IPS-18a (cell line): Measurements from ENCODE around the gene IGSF9B.

ENCODE experiments used
- H3K27ac ChIP-seq: one replicate; pipeline ENCODE4 v1.5.1; 2013; ENCODE audit warnings: low read length
- H3K27me3 ChIP-seq: one replicate; pipeline ENCODE4 v1.6.1; 2013; ENCODE audit warnings: mild to moderate bottlenecking, low read length; ENCODE audit not compliant: control insufficient read depth, insufficient read depth
- H3K36me3 ChIP-seq: one replicate; pipeline ENCODE4 v1.6.1; 2013; ENCODE audit warnings: low read depth, low read length; ENCODE audit not compliant: control insufficient read depth
- H3K4me1 ChIP-seq: one replicate; pipeline ENCODE4 v1.6.1; 2013; ENCODE audit warnings: low read depth, low read length; ENCODE audit not compliant: control insufficient read depth
- H3K4me3 ChIP-seq: one replicate; pipeline ENCODE4 v1.5.1; 2013; ENCODE audit warnings: low read length
- H3K9ac ChIP-seq: one replicate; pipeline ENCODE4 v1.6.1; 2013; ENCODE audit warnings: mild to moderate bottlenecking, low read length, moderate library complexity
- H3K9me3 ChIP-seq: one replicate; pipeline ENCODE4 v1.6.1; 2013; ENCODE audit warnings: low read depth, low read length; ENCODE audit not compliant: control insufficient read depth

Gene IGSF9B

DNA sequence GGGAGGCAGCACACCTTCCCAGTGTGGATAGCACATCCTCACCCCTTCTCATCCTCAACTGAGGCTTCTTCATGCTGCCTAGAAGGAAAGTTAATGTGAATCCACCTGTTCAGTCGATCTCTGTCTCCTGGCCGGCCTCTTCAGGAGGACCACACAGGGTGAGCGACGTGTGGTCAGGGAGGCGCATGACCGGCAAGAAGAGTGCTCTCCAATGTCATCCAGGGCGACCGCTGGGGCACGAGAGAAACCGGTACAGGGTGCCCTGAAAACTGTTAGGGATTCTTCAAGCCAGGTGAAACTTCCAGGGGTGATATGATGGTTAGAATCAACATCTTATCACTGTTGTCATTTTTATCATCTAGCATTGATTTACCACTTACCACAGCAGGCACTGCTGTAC lies 43.0 kb downstream of the IGSF9B start:
- H3K27ac ChIP-seq = no peak overlapping the region
- H3K4me3 ChIP-seq = no peak overlapping the region
- H3K4me1 ChIP-seq = peaks cover 4% of the 10 kb centered on the region
- H3K27me3 ChIP-seq = no peaks in the 10 kb centered on the region
- peaks cover 40% of the 10 kb centered on the region for H3K36me3 ChIP-seq
- no peak overlapping the region for H3K9ac ChIP-seq
- H3K9me3 ChIP-seq = no peaks in the 10 kb centered on the region

DNA sequence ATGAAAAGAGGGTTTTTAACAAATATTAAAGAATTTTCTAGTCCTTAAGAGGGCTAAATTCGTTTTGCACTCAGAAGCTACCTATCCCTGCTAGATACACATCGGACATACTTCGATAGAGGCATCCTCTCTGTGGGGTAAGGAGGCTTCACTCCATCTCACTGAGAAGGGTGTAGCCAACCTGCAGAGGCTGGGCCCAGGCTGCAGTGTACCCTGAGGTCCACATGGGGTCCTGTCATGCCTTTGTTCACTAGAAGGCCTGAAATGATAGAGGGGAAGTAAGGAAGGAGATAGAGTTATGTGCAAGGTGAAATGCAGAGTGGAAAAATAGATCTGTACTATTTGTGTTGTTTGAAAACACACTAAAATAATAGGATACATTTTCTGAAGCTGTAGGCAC lies 45.6 kb downstream of the IGSF9B start:
- H3K4me3 ChIP-seq = no peak overlapping the region
- H3K27me3 ChIP-seq = no peaks in the 10 kb centered on the region
- H3K36me3 ChIP-seq = peaks cover 53% of the 10 kb centered on the region
- H3K9ac ChIP-seq = no peak overlapping the region
- H3K9me3 ChIP-seq = no peaks in the 10 kb centered on the region
- H3K4me1 ChIP-seq = no peaks in the 10 kb centered on the region
- H3K27ac ChIP-seq = no peak overlapping the region

DNA sequence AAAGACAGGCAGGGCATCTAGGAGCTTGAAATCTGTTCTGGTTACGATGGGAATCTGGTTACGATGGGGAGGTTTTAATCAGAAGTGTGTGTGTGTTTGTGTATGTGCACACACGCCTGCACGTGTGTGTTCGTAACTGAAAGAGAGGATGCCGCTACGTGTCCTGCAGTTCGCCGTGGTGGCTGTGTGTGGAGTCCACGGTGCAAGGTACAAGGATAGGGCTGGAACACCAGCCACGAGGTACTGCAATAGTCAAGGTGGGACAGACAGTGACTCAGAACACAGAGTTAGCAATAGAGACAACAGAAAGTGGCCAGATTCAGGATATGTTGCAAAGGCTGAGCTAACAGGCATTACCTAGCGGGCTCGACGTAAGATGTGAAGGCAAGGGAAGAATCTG lies 46.7 kb downstream of the IGSF9B start:
- H3K4me1 ChIP-seq = no peaks in the 10 kb centered on the region
- no peaks in the 10 kb centered on the region for H3K27me3 ChIP-seq
- H3K27ac ChIP-seq = no peak overlapping the region
- H3K9ac ChIP-seq = no peak overlapping the region
- peaks cover 53% of the 10 kb centered on the region for H3K36me3 ChIP-seq
- H3K4me3 ChIP-seq = no peak overlapping the region
- no peaks in the 10 kb centered on the region for H3K9me3 ChIP-seq

DNA sequence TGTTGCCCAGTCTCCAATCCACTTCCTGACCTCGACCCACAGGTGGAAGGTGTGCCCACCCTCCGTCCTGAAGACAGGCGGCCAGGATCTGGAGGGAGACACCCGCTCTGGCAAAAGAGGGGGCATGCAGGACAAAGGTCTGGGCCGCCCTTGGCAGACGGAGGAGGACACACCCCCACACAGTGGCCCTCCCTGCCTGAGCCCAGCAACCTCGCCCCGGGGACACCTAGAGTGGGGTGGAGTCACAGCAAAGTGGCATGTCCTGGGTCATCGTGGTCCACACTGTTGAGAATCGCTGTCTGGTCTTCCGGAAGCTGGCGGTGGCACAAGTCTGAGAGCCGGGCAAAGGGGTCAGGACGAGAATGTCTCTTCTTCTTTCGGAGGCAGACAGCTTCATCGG lies 47.9 kb downstream of the IGSF9B start:
- Histone ChIP-seq H3K4me1 (no peaks in the 10 kb centered on the region), H3K4me3 (no peak overlapping the region), H3K27me3 (no peaks in the 10 kb centered on the region), H3K9ac (no peak overlapping the region), H3K36me3 (peaks cover 49% of the 10 kb centered on the region), H3K9me3 (no peaks in the 10 kb centered on the region), H3K27ac (no peak overlapping the region)

DNA sequence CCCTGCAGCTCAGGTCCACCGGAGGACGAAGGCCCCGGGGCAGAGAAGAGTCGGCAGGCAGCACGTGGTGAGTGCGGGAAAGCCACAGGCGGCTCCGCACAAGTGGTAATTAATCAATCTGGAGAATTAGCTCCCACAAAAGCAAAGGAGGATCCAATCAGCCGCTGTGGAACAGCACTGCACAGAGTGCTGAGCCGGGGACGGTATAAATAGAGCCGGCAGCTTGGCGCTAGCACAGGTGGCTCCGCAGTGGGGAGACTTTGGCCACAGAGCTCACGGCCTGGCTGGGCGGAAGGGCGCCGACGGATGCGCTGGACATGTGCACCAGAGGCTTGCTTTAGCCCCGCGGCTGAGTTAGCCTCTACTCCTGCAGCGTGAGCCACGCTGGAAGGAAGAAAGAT lies 48.9 kb downstream of the IGSF9B start:
- Histone ChIP-seq H3K9me3 (no peaks in the 10 kb centered on the region), H3K36me3 (peaks cover 45% of the 10 kb centered on the region), H3K9ac (no peak overlapping the region), H3K27ac (no peak overlapping the region), H3K4me3 (no peak overlapping the region), H3K4me1 (no peaks in the 10 kb centered on the region), H3K27me3 (no peaks in the 10 kb centered on the region)

DNA sequence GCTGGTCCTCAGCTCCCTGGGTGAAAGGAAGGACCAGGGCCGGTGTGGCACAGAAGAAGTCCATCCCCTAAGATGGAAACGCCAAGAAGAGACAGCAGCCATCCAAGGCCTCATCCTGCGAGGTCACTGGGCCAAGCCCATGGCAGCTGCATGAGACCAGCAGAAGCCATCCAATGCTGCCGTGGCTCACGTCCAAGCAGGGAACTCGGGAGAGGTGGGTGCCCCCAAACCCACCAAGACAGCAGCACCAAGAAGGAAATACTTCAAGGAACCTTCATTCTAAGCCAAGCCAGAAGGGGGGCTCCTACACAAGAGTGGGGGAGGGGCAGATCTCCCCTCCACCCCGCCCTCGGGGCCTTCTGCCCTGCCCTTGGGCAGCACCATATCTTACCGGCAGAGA lies 49.6 kb downstream of the IGSF9B start:
- Histone ChIP-seq H3K9me3 (no peaks in the 10 kb centered on the region), H3K9ac (no peak overlapping the region), H3K36me3 (peaks cover 45% of the 10 kb centered on the region), H3K4me1 (no peaks in the 10 kb centered on the region), H3K27ac (no peak overlapping the region), H3K27me3 (no peaks in the 10 kb centered on the region), H3K4me3 (no peak overlapping the region)

DNA sequence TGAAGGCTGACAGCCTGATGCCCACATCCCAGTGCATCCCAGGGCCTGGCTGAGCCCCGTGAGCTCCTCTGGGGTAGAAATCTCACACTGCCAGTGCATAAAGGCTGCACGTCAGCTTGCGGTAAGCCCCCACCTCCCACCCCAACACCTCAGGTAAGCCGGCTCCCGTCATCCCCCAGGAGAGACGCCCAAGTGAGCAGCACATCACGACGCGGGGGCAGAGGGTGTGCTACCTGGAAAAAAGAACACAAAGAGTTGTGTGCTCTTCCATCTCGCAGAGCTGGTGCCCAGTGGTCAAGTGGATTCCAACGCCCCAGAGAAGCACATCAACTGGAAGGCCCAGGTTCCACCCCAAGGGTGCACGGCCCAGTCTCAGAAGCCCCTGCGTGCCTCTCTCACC lies 50.0 kb downstream of the IGSF9B start:
- Histone ChIP-seq H3K36me3 (peaks cover 45% of the 10 kb centered on the region), H3K9me3 (no peaks in the 10 kb centered on the region), H3K9ac (no peak overlapping the region)

DNA sequence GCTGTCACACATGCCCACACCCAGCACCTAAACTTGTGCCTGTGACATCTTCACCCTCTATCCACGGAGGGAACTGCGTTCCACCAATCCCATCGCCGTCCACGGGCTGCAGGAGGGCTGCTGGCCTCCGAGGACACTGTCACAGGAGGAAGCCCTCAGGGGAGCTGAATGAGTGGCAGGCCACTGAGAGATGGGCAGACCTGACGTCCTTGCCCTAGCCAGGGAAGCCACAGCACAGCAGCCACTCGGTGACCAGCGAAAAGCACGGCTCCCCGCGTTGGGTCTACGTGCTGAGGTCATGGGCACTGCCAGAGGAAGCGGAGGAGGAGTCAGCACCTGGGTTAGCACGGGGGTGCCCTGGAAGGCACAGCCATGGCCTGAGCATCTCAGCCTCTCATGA lies 50.5 kb downstream of the IGSF9B start:
- no peaks in the 10 kb centered on the region for H3K9me3 ChIP-seq
- no peak overlapping the region for H3K4me3 ChIP-seq
- peaks cover 40% of the 10 kb centered on the region for H3K36me3 ChIP-seq
- H3K27me3 ChIP-seq = no peaks in the 10 kb centered on the region
- no peak overlapping the region for H3K9ac ChIP-seq
- no peak overlapping the region for H3K27ac ChIP-seq
- H3K4me1 ChIP-seq = no peaks in the 10 kb centered on the region

More for the DNA sequence above, 50.0 kb downstream of the IGSF9B start:
- Histone ChIP-seq H3K4me1 (no peaks in the 10 kb centered on the region), H3K27me3 (no peaks in the 10 kb centered on the region), H3K4me3 (no peak overlapping the region), H3K27ac (no peak overlapping the region)

DNA sequence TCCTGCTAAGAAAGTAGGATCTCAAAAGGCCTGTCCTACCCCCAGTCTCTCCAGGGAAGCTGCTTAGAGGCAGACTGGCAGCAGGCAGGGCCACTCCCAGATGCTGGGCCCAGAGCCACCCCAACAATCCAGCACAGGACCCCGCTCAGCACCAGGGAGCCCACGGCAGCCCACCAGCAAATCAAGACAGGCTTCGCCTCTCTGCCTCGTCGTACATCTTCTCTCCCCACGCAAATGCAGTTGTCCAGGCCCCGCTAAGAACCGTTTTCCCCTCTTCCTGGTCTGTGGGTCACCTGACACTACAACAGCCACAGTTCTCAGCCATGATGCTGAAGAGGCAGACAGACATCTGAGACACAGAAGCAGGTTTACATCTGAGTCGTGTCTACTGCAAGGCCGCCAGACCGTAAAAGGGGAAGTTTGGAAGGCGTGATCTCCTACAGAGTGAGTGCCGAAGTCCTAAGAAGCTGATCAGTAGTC lies 51.1 kb downstream of the IGSF9B start:
- H3K4me3 ChIP-seq = no peak overlapping the region
- no peak overlapping the region for H3K27ac ChIP-seq
- H3K9me3 ChIP-seq = no peaks in the 10 kb centered on the region
- no peaks in the 10 kb centered on the region for H3K4me1 ChIP-seq
- H3K9ac ChIP-seq = no peak overlapping the region
- H3K27me3 ChIP-seq = no peaks in the 10 kb centered on the region
- H3K36me3 ChIP-seq = peaks cover 34% of the 10 kb centered on the region

DNA sequence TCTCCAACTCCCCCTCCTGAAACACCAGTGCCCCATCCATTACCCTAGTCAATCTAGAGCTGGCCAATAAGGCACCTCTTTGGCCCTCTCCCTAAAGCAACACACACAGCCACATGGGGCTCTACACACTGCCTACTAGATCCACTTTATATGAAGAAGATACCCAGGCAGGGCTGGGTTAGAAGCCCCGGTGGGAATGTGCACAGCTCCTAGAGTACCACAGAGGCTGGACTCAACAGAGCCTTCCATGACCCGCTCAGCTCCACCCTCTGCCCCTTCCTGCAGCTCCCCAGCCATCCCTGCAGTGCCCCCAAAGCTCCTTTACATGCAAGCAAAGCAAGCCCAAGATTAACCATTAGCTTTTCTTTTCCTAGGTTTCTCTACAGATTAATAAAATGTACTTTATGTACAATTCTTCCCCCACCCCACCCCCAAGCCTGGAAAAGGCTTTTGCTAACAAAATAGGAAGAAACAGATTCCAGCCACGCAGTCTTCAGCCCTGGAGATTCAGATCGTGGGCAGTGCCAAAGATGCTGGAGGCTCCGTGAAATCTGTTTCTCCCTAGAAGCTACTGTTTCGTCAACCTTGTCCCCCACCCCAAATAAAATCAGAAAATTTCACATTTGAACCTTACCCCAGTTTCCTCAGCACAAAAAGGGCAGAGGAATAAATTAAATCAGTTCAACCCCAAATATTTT lies 51.8 kb downstream of the IGSF9B start:
- Histone ChIP-seq H3K36me3 (peaks cover 28% of the 10 kb centered on the region), H3K4me3 (no peak overlapping the region), H3K27me3 (no peaks in the 10 kb centered on the region), H3K9ac (no peak overlapping the region), H3K27ac (no peak overlapping the region), H3K4me1 (no peaks in the 10 kb centered on the region), H3K9me3 (no peaks in the 10 kb centered on the region)

DNA sequence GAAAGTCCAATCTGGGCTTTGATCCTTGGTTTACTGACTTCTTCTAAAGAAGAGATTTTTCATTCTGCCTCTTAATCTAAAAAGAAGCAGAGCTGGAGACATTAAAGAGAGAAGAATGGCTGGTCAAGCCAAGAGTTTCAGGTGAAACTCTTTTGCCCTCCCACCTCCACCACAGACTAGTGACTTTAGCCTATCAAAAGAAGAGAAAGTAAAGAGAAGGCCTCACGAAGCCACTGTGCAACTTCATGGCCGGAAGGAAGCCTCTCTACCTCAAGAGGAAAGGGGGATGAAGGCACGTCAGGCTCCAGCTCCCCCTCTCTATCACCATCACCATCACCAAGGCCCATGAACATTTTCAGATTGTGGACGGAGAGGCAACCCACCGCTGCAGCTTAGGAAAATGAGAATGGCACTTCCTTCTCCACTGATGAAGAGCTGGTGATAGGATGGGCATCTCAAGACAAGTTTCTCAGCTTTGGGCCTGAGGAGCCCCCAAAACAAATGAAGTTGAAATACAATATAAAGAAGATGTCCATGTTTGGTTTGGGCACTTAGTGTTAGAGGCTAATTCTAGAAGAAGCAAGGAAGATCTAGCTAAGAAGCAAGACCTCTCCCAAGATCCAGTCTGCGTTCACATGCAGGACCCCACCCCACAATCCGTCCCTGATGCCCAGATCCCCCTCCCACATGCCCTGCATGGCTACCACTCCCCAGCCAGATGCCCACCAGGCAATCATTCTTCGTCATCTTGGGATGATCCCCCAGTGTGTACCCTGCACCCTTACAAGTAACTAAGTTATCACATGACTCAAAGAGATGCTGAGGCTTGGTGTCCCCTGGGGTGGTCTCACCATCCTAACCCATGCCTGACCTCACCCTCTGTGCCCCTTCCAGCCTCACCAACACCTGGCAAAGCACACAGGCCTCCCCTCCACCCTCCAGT lies 52.6 kb downstream of the IGSF9B start:
- Histone ChIP-seq H3K9ac (no peak overlapping the region), H3K9me3 (no peaks in the 10 kb centered on the region), H3K4me3 (no peak overlapping the region), H3K27me3 (no peaks in the 10 kb centered on the region), H3K4me1 (no peaks in the 10 kb centered on the region), H3K27ac (no peak overlapping the region), H3K36me3 (peaks cover 22% of the 10 kb centered on the region)
